SHP77 treated with DMSO at 0.1 percent for 48 hours (cell line): ENCODE data around the gene PON3.
A peak's percentile ranks its signal among the peaks of the same experiment; 100 is the strongest.

Source experiments
- DNase-seq: peaks from one replicate; lab custom pipeline; 2025; lab: John Stamatoyannopoulos, UW

The PON3 gene

GRCh38 chr7:95340491-95340890, 55.7 kb downstream of the PON3 start:
- no peak for DNase-seq

- DNase-seq = no peak
These were observed 57.3 kb downstream of the PON3 start for GRCh38 chr7:95338832-95339231.

- no peak for DNase-seq
These were observed 61.1 kb downstream of the PON3 start for GRCh38 chr7:95335093-95335492.

GRCh38 chr7:95334447-95334846, 61.7 kb downstream of the PON3 start:
- DNase-seq = no peak

GRCh38 chr7:95330961-95331337, 65.2 kb downstream of the PON3 start:
- no peak for DNase-seq

- no peak for DNase-seq
These were observed 65.8 kb downstream of the PON3 start for GRCh38 chr7:95330204-95330960.

GRCh38 chr7:95327356-95327755, 68.8 kb downstream of the PON3 start:
- no peak for DNase-seq

GRCh38 chr7:95324431-95324830, 71.7 kb downstream of the PON3 start, which contains the start of gene PON1:
Gene PON1 (minus strand): TSS chr7:95324532. CDS start chr7:95324475, 57 bp downstream.
- DNase-seq = peak; percentile 53

- peak; percentile 53 for DNase-seq
These were observed 72.6 kb downstream of the PON3 start for GRCh38 chr7:95323410-95324129.

GRCh38 chr7:95322854-95323253, 73.3 kb downstream of the PON3 start:
- DNase-seq = no peak

- DNase-seq = no peak
These were observed 73.8 kb downstream of the PON3 start for GRCh38 chr7:95322396-95322795.

GRCh38 chr7:95321720-95322119, 74.5 kb downstream of the PON3 start:
- DNase-seq = no peak

GRCh38 chr7:95320651-95321050, 75.5 kb downstream of the PON3 start:
- no peak for DNase-seq

GRCh38 chr7:95319570-95319969, 76.6 kb downstream of the PON3 start:
- no peak for DNase-seq

GRCh38 chr7:95318501-95319100, 77.6 kb downstream of the PON3 start:
- DNase-seq = peak; percentile 50

- DNase-seq = no peak
These were observed 78.2 kb downstream of the PON3 start for GRCh38 chr7:95317966-95318365.

GRCh38 chr7:95317546-95317945, 78.6 kb downstream of the PON3 start:
- peak; percentile 89 for DNase-seq

- no peak for DNase-seq
These were observed 79.6 kb downstream of the PON3 start for GRCh38 chr7:95316588-95316987.

- no peak for DNase-seq
These were observed 83.6 kb downstream of the PON3 start for GRCh38 chr7:95312561-95312960.

GRCh38 chr7:95311389-95311788, 84.8 kb downstream of the PON3 start:
- DNase-seq = no peak

- DNase-seq = no peak
These were observed 86.2 kb downstream of the PON3 start for GRCh38 chr7:95309951-95310350.
